Right renal pelvis (tissue), 4 donors: ENCODE measurements around the gene TIMMDC1. TPM values are rescaled to one million over a fixed set of nuclear protein-coding genes. Genes with fewer than 3 reads are reported as not detected.
"Not testable (repeated sequence)": the region's sequence is repeated elsewhere in the genome, so short reads cannot be mapped to it uniquely, and the experiment has no call there.

Source experiments
- DNase-seq, 4 donors: peaks; one replicate each; pipeline ENCODE4 v3.0.0-alpha.2; 2013; ENCODE audit warnings: low read depth in 4 of 4, low spot score in 3 of 4, missing footprints in 1 of 4
- polyA plus RNA-seq, 4 donors: library from polyadenylated mRNA; unstranded; fragments of 120-200 nt; gene quantifications; one replicate each; pipeline ENCODE4 v1.2.1, GENCODE V29; 2013; ENCODE audit not compliant: insufficient read length in 4 of 4

TIMMDC1 gene
- polyA plus RNA-seq, 4 donors, result 105 to 110 (median 109) TPM

DNA sequence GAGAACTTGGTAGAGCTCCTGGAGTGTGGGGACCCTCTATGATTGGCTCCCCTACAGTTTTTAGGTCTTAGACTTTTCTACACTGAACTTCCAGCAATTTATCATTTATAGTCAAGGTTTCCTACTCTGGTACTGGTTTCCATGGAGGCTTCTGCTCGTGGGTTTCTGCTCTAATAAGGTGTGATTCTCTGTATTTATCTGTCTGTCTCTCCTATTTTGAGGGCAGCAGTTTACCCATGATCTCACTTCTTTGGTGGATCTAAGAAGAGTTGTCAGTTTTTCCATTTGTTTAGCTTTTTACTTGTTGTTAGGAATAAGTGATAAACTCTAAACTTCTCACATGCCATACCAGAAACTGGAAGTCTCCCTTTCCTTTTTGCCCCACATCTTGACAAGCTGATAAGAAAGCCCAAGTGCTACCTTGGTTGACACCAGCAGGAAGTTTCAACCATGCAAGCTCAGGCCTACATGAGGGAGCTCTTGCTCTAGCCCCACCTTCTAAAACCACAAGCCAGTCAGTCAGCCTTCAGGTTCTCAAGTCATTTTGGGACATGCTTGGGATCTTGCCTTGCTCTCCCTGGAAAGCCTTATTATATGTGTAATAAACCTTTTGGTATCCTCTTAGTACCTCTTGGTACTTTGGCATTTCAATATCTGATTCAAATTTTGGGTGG is 10.0 kb downstream of the TIMMDC1 start:
- no peak for DNase-seq

DNA sequence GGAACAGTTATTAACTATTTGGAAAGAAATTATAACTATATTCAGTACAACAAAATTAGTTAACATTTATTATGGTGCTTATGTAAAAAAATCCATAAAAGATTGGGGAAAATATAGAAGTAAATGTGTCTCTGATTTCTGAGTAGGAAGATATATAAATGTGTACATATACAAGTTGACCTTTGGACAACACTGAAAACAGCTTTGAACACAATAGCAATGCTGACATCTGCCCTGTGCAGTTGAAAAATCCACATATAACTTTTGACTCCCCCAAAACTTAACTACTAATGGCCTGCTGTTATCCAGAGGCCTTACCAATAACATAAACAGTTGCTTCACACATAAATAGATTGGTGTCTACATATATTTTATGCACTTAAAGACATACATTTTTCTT is 12.3 kb downstream of the TIMMDC1 start:
- no peak for DNase-seq

DNA sequence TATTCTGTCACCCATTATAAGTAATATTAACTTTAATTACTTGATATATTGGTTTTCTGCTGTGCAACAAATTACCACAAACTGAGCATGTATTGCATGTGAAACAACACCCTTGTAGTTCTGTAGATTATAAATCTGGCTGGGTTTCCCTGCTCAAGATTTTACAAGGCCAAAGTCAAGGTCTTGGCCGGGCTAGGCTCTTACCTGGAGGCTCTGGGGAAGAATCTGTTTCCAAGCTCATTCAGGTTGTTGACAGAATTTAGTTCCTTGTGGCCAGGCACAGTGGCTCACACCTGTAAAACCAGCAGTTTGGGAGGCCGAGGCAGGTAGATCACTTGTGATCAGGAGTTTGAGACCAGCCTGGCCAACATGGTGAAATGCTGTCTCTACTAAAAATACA is 16.3 kb downstream of the TIMMDC1 start:
- no peak for DNase-seq

DNA sequence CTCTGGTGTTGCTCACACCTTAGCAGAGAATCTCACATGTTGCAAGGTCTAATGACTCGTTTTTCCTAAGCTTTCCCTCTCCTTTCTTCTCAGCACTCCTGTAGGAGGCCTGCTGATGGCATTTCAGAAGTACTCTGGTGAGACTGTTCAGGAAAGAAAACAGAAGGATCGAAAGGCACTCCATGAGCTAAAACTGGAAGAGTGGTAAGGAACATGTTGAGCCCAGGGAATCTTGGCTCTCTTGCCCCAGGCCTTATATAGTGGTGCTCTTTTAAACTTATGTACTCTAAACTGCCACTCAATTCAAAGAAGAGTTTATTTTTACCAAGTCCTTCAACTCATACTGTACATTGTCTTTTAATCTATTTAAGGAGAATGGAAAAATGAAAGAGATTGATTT is 18.8 kb downstream of the TIMMDC1 start:
- DNase-seq, result no peak

DNA sequence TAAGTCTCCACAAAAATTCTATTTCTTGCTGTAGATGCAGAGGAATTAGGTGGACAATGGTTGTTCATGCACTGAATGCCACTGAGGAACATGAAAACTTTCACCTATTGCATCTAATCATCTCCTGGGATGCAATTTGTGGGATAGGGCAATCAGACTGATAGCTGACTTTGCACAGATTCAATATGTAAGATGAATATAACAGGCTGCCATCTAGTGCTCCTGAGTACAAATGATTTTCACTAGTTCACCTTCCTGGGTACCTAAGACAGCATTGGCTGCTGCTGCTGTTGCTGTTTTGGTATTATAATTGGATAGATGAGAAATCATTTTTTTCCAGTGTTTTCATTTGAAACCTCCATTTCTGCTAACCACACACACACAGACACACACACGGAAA is 19.7 kb downstream of the TIMMDC1 start:
- DNase-seq, result no peak

DNA sequence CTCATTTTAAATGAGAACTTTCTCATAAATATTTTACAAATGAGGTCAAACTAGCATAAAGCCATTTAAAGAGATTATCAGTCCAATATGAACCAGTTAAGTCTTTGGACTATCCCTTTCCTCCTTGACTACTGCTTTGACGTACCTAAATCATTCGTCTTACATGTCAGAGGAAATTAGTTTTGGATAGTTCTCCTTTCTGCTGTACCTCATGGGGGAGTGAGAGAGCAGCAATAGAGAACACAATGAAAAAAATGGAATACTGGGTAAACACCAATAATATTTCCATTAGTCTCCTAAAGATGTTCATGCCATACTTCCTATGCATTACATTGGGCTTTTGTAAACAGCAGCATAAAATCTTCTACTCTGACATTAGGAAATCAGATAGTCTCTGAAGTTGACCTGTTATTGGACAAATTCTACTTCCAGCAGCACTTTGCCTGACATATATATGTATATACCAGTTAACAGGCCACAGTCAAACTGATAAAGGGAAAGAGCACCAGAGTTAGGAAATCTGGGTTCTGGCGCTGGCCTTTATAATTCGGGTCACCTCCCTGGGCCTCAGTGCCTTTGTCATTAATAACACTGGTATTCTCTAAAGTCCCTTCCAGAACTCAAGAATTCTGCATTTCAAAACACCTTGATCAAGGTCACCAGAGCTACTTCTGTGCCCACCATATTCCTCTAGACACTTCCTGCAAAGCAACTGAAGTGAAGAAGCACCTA is 26.8 kb downstream of the TIMMDC1 start:
- no peak for DNase-seq

DNA sequence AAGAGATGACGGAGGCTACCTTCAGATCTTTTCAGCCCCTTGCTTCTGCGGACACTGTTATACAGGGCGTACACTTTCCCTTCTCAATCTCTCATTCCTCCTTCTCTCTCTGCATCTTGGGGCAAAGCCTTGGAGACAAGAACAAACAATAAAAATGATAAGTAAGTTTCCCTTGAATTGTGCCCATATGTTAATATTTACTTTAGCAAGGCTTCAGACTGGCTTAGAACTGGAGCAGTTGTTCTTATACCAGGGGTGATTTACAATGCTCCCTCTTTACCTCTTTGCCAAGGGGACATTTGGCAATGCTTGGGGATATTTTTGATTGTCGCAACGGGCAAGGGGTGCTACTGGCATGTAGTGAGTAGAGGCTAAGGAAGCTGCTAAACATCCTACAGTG is 29.4 kb downstream of the TIMMDC1 start:
- no peak for DNase-seq

DNA sequence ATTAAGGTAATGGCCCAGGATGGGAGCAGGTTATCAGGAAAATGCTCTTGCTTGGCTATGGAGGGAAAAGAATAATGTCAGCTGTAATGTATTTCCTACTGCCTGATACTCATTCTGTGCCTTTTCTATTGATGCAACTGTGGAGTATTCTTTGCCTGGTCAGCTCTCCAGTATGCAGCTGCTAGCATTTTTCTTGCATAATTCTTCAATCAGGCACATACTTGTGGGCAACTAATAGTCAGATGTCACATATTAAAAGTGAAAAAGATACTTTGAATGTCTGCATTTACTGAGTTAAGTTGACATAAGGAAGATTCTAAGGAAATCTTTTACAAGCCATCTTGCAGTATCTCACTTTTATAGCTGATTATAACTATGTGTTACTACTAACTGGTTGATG is 31.5 kb downstream of the TIMMDC1 start:
- no peak for DNase-seq

DNA sequence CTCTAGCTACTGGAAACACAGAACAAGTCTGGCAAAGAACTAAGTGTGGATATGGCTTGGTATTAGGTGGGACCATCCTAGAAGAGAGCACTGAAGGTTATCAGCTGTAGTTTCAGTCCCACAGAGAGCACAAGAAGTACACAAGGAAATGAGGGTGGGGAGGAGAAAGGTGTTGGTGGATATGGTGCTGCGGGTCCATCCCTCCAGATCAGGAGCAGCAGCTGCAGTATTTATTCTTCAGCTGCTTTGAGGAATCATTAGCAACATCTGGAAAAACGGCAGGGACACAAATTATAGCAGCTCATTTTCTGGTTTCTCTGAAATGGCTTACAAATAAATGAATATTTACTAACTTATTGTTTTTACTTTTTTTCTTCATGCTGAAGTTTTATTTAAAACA is 32.1 kb downstream of the TIMMDC1 start:
- no peak for DNase-seq

DNA sequence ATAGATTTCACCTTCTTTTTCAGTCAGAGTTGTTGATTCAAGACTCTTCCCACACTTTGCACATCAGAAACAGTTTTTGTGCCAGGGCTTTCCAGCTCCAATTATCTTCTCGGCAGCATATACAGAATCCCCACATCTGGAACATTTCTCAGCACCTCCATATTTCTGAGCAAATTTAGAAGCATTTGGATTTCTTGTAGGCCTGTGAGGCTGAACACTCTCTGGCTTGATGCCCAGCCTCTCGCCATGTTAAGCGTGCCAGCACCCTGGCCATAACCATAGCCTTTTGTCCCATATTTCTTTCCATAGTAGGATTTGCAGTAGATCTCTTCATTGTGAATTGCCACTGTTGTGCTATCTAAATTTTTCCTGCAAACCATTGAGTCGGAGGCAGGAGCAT is 32.8 kb downstream of the TIMMDC1 start:
- no peak for DNase-seq

DNA sequence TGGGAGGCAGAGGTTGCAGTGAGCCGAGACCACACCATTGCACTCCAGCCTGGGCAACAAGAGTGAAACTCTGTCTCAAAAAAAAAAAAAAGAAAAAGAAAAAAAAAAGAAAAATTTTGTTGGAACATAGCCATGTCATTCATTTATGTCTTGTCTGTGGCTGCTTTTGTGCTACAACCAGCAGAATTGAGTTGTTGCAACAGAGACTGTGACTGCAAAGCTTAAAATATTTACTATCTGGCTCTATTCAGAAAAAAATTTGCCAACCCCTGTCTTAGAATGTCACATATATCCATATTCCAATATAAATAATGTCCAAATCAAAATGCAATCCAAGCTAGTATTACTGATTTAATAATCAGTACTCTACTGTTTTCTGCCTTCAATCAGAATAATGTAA is 35.9 kb downstream of the TIMMDC1 start:
- no peak for DNase-seq

DNA sequence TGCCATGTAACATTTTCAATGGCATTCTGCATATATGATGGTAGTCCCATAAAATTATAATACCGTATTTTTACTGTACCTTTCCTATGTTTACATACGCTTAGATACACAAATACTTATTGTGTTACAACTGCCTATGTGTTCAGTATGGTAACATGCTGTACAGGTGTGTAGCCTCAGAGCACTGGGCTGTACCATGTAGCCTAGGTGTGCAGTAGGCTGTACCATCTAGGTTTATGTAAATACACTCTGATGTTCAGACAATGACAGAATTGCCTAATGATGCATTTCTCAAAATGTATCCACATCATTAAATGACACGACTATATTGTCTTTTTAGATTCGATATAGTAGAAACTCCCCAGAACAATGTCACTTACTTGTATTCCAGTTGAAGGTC is 38.4 kb downstream of the TIMMDC1 start:
- no peak for DNase-seq

DNA sequence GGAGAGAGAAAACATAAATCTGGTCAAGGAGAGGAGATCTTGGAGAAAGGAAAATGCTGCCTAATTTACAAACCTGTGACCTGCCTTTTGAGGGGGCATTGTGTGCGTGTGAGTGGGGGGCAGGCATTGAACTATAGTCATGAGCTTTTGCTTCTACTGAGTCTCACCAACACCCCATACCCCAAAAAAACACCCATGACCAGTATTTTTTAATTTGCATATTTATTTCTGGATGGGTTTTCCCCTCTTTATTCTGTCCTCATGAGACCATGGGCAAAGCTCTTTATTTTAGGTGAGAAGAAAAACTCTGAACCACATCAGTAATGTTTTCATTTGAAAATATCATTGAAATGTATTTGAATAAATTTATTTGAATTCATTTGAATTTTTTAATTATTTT is 40.4 kb downstream of the TIMMDC1 start:
- no peak for DNase-seq

DNA sequence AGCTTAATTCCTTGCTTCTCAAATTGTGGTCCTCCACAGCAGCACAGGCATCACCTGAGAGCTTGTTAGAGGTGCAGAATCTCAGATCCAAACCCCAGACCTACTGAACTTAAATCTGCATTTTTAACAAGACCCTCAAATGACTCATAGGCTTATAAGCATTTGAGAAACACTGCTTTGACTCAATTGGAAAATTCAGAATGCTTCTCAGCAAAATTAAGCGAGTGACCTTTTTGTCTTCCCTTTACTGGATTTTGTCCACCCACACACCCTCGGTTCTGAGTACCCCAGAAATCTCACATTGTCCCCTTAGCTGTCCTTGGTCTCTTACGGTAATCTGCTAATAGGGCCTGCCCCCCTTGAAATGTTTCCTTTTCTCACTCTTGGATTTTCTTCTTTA is 43.2 kb downstream of the TIMMDC1 start:
- DNase-seq, result no peak

DNA sequence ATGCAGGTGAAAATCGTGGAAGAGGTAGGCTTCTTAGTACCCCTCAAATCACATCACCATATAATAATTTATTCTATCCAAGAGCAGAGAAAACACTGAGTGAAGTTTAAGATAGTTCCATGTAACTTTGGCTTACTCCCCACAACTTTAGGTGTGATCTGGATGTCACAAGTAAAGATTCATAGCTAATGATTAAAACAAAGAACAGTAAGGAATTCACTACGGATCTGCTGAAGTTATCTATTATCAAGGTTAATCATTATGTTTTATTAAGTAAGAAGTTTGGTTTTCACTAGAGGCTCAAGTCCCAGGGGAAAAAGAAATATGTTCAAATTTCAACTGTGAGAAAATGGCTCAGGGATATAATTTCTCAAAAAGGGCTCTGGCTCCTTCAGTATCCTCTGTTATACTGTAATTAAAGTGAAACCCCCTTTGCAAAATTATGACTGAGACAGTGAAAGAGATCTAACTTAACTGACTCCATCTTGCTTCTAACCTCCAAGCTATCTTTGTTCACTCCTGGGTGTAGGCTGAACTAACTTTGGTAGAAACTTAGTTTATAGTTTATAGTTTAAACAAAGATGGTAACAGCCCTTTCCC is 43.9 kb downstream of the TIMMDC1 start:
- DNase-seq, result no peak

DNA sequence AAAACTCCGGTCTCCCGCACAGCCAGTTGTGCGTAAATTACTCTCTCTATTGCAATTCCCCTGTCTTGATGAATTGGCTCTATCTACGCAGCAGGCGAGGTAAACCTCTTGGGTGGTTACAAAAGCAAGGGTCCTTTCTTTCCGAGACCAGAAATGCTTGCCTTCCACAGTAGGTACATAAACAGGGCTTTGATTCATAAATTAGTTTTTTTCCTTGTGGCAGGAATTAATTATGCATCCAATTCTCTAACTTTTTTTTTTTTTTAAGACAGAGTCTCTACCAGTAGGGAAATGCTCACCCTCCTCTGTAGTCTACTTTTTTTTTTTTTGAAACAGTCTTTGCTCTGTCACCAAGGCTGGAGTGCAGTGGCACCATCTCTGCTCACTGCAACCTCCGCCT is 44.8 kb downstream of the TIMMDC1 start:
- DNase-seq, result no peak

DNA sequence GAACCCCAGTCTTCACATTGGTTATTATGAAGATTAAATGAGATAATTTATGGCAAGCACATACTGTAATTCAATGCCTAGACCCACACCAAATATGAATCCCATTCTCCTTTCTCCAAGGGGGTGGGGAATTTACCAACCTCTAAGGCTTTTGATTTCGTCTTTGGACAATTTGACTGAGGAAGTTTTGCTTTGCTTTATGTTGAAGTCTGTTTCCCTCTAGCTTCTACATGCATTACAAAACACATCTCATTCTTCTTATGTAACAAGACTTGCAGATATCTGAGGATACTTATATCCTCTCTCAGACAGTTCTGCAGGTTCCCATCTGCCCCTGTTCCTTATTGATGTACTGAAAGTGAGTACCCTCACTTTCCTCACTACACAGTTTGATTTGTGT is 48.9 kb downstream of the TIMMDC1 start:
- DNase-seq, result no peak

DNA sequence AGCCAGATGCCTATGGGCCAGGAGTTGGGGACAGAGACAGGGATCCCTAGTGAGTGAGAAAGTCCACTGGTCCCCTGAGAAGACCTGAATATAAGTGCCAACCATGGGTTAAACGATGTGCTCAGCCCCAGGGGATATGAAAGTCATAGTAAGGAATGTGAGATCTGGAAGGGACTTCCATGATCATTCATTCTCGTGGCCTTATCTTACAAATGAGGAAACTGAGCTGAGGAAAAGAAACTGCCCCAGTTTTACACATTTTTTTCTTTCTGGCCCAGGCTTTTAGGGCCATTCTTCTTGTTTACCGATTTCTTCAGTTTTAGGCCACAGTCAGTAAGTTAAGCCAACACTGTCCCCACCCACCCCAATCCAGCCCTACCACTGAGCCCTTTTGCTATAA is 50.0 kb downstream of the TIMMDC1 start:
- no peak for DNase-seq

DNA sequence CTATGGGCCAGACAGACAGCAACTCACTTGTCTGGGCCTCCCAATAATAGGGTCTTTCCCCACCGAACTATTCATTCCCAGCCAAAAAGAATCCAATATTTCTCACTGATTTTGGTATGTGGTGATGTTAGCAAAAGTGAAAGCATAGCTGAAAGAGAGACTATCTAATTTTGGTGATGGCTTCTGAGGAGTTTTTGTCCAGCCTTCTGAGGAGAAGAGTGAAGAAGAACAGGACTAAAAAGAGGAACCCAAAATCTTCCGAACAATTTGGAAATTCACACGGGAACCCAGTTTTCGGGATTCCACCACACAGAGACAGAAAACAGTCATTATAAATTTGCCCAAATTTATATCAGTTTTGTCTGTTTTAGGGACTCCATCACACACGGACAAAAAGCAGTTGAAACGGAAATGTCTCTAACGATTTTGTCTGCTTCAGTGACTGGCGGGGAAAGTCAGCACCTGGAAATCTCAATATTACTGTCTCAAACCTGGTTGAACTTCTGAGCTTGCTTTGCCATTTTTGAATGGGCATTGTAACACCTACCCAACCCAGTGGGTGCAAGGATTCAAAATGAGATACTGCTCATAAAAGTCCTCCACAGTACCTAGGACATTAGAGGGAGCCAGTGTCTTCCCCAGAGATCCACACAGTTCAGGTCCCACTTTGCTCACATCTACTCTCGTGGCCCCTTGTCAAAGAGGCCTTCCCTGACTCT is 52.0 kb downstream of the TIMMDC1 start:
- no peak for DNase-seq

DNA sequence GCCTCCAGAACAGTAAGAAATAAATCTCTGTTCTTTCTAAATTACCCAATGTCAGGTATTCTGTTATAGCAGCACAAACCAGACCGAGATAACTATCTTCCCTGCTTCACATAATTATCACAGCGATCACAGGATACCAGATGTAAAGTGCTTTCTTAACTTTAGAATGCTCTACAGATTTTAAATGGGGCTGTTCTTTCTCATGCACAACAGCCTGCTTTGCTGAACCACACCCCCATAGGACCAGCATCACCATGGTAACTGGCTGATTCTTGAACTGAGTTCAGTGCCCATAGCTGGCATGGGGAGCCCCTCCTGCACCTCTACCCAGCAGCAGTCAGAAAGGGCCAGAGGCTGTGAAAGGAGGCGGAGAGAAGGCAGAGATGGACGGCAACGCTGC is 53.3 kb downstream of the TIMMDC1 start:
- DNase-seq, result no peak

DNA sequence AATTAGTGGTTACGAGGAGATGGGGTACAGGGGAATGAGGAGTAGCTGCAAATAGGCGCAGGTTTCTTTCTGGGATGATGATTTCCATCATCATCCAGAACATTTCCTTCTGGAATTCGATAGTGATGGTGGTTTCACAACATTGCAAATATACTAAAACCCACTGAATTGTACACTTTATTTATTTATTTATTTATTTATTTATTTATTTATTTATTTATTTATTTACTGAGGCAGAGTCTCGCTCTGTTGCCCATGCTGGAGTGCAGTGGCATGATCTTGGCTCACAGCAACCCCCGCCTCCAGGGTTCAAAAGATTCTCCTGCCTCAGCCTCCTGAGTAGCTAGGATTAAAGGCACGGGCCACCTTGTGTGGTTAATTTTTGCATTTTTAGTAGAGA is 54.6 kb downstream of the TIMMDC1 start:
- DNase-seq, result not testable (repeated sequence)
